ENCODE data around the gene CCDC9.
"Not testable (repeated sequence)": the region's sequence is repeated elsewhere in the genome, so short reads cannot be mapped to it uniquely, and the experiment has no call there.

Gene CCDC9

DNA sequence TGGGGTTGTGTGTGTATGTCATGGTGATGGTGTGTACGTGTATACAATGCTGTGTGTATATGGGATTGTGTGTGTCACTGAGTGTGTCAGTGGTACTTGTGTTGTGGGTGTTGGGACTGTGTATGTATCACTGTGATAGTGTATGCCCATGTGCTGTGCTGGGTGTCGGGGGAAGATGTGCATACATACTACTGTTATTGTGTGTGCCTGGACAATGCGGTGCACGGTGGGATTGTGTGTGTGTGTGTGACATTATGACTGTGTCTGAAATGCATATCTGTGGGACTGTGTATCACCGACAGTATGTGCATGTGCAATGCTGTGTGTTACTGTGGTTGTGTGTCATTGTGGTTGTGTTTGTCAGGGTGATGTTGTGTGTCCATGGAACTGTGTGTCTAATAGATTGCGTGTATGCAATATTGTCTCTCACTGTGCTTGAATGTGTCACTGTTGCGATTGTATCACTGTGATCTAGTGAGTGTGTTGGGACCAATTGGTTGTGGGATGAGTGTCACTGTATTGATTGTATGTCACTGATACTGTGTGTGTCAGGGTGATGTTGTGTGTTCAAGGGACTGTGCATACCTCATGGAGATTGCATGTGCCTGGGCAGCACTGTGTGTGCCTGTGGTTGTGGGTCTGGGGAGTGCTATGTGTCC is 14.3 kb upstream of the CCDC9 start:
- TF ChIP-seq, protein P1, sequence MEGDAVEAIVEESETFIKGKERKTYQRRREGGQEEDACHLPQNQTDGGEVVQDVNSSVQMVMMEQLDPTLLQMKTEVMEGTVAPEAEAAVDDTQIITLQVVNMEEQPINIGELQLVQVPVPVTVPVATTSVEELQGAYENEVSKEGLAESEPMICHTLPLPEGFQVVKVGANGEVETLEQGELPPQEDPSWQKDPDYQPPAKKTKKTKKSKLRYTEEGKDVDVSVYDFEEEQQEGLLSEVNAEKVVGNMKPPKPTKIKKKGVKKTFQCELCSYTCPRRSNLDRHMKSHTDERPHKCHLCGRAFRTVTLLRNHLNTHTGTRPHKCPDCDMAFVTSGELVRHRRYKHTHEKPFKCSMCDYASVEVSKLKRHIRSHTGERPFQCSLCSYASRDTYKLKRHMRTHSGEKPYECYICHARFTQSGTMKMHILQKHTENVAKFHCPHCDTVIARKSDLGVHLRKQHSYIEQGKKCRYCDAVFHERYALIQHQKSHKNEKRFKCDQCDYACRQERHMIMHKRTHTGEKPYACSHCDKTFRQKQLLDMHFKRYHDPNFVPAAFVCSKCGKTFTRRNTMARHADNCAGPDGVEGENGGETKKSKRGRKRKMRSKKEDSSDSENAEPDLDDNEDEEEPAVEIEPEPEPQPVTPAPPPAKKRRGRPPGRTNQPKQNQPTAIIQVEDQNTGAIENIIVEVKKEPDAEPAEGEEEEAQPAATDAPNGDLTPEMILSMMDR (IDR thresholded peaks at IDR 0.05; ENCODE audit: control insufficient read depth, insufficient read depth, low read depth, low read length, missing control alignments), result no peak
- H3K4me3 ChIP-seq (ENCODE audit: control insufficient read depth, low read depth, low read length), result no peak overlapping the region
- no peak for DNase-seq (ENCODE audit: low read depth)

DNA sequence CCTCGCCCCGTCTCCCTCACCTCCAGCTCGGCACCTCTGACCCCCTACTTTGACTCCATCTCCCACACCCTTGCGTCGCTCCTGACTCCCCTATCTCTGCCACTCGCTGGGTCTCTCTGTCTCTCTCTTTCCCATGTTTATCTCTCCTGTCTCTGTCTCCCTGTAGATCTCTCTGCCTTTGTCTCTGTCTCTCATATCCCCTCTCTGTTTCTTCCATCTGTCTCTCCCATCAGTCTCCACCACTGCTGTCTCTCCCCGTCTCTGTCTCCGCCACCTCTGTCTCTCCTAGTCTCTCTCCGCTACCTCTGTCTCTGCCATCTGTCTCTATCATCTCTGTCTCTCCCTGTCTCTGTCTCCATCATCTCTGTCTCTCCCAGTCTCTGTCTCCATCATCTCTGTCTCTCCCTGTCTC is 13.0 kb upstream of the CCDC9 start:
- H3K4me3 ChIP-seq (ENCODE audit: control insufficient read depth, low read depth, low read length), result peak overlapping the region; percentile 39
- no peak for DNase-seq (ENCODE audit: low read depth)
- TF ChIP-seq, protein P1 (IDR thresholded peaks at IDR 0.05; ENCODE audit: control insufficient read depth, insufficient read depth, low read depth, low read length, missing control alignments), result no peak

DNA sequence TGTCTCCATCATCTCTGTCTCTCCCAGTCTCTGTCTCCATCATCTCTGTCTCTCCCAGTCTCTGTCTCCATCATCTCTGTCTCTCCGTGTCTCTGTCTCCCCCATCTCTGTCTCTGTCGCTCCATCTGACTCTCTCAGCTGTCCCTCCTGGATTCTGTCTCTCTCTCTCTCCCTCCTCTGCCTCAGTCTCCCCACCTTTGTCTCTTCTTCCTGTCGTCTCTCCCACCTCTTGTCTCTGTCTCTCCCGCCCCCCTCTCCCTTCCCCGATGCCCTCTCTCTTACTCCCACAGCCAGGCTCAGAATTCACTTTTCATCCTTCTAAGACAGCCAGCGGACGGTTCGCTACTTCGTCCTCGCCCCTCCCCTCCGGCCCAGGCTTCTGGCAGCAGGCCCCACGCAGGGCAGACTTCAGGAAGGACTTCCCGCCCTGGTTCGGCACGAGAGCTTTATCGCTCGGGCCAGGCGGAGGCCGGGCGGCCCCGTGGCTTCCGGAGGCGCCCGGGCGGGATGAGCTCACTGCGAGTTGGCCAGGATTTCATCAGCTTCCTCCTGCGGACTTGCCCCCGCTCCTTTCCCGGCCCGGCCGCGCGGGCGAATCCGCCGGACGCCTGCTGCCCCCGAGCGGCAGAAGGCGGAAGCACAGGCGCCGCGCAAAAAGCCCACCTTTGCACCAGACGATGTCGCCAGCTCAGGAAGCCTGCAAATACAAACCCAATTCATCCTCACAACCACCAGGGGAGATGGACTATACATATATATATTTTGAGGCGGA is 12.4 kb upstream of the CCDC9 start:
- TF ChIP-seq, protein P1 (IDR thresholded peaks at IDR 0.05; ENCODE audit: control insufficient read depth, insufficient read depth, low read depth, low read length, missing control alignments), result peak; percentile 87
- peak; percentile 89 for DNase-seq (ENCODE audit: low read depth)
- peak overlapping the region; percentile 39 for H3K4me3 ChIP-seq (ENCODE audit: control insufficient read depth, low read depth, low read length)

DNA sequence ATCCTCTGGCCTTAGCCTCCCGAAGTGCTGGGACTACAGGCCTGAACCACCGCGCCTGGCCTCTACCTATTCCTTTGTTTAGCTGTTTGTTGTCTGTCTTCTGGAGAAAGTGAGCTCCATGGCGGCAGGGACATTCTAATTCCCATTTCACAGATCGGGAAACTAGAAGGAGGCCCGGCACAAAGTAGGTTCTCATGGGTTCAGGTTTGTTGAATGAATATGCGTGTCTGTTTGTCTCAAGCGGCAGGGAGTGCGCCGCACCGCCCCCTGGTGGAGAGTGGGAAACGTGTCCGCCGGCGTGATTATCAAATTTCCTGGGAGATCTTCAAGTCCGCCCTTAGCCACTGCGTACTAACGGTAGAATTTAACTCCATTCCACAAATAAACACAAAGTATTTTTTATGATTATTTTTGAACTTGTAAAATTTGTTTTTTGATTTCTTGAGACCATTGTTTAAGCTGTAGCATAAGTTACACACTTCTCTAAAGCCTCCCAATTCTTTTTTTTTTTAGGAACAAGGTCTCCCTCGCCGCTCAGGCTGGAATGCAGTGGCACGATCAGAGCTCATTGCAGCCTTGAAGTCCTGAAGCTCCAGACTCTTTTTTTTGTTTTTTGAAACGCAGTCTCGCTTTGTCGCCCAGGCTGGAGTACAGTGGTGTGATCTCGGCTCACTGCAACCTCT is 8.9 kb upstream of the CCDC9 start:
- TF ChIP-seq, protein P1 (IDR thresholded peaks at IDR 0.05; ENCODE audit: control insufficient read depth, insufficient read depth, low read depth, low read length, missing control alignments), result peak; percentile 91

DNA sequence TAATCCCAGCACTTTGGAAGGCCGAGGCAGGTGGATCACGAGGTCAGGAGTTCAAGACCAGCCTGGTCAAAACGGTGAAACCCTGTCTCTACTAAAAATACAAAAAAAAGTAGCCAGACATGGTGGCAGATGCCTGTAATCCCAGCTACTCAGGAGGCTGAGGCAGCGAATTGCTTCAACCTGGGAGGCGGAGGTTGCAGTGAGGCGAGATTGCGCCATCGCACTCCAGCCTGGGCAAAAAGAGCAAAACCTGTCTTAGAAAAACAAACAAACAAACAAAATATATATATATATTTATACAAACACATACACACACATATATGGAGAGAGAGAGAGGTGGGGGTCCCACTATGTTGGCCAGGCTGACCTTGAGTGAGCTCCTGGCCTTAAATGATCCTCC is 3.3 kb upstream of the CCDC9 start:
- not testable (repeated sequence) for H3K4me3 ChIP-seq (ENCODE audit: control insufficient read depth, low read depth, low read length); DNase-seq (ENCODE audit: low read depth)

More for the DNA sequence above, 8.9 kb upstream of the CCDC9 start:
- no peak for DNase-seq (ENCODE audit: low read depth)
- no peak overlapping the region for H3K4me3 ChIP-seq (ENCODE audit: control insufficient read depth, low read depth, low read length)

DNA sequence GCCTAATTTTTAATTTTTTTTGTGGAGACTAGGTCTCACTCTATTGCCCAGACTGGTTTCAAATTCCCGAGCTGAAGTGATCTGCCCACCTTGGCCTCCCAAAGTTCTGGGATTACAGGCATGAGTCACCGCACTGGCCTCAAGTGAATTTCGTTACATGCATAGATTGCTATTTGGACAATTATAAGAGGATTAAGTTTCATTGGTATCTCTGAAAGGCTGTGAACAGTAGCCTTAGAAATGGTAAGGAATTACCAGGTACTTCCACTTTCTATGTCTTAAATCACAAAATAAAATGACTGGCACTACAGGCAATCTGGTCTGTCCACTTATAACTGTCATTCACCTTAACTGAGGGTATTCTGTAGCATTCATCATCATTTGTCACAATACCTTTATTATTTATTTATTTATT is 2.9 kb upstream of the CCDC9 start:
- DNase-seq (ENCODE audit: low read depth), result no peak
- TF ChIP-seq, protein P1 (IDR thresholded peaks at IDR 0.05; ENCODE audit: control insufficient read depth, insufficient read depth, low read depth, low read length, missing control alignments), result no peak
- H3K4me3 ChIP-seq (ENCODE audit: control insufficient read depth, low read depth, low read length), result no peak overlapping the region

DNA sequence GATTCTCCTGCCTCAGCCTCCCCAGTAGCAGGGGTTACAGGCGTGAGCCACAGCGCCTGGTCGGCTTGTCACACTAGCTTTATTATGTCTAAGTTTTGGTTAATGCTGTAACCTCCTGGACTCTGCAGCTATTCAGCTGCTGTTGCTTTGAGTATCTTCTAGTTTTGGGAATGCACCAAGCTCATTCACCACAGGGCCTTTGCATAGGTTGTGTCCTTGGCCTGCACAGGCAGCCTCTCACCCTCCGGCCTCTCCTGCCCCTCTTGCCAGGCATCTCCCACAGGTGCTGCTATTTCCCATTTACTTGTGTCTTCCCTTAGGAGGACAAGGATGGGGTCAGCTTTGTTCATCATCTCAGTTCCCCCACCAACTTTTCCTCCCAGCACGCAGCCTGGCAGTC is 2.4 kb upstream of the CCDC9 start:
- TF ChIP-seq, protein P1 (IDR thresholded peaks at IDR 0.05; ENCODE audit: control insufficient read depth, insufficient read depth, low read depth, low read length, missing control alignments), result no peak
- no peak for DNase-seq (ENCODE audit: low read depth)
- H3K4me3 ChIP-seq (ENCODE audit: control insufficient read depth, low read depth, low read length), result no peak overlapping the region
